ENCODE results near the gene ARPC5L.

ARPC5L gene

DNA sequence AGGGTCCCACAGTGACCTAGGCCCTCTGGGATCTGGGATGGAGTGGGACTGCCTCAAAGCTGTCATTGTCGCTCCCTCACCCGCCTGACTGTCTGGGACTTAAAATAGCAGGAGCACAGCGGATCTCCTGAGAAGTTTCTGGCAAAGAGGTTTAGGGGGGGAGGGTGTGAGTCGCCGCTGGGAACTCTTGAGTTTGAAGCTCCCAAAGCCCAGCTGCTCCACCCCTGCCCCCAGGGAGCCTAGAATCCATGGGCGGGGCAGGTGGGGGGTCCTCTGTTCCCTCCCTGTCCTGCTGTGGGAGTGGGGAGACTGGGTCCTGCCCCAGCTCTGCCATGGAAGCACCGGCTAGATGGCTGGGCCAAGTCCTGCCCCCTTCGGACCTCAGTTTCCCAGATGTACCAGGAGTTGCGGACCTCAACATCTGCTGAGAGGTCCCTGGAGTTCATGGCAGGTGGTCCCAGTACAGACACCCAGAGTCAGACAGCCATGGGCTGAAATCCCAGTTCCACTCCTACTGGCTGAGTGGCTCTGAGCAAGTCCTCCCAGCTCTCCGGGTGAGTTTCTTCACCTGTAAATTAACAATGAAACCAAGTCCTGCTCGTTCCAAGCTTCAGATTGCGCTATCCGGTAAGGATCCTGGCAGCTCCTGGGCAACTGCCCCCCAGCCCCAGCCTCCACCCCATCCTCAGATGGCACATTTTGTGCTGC lies 9.7 kb upstream of the ARPC5L start:
- TF ChIP-seq, protein P1, sequence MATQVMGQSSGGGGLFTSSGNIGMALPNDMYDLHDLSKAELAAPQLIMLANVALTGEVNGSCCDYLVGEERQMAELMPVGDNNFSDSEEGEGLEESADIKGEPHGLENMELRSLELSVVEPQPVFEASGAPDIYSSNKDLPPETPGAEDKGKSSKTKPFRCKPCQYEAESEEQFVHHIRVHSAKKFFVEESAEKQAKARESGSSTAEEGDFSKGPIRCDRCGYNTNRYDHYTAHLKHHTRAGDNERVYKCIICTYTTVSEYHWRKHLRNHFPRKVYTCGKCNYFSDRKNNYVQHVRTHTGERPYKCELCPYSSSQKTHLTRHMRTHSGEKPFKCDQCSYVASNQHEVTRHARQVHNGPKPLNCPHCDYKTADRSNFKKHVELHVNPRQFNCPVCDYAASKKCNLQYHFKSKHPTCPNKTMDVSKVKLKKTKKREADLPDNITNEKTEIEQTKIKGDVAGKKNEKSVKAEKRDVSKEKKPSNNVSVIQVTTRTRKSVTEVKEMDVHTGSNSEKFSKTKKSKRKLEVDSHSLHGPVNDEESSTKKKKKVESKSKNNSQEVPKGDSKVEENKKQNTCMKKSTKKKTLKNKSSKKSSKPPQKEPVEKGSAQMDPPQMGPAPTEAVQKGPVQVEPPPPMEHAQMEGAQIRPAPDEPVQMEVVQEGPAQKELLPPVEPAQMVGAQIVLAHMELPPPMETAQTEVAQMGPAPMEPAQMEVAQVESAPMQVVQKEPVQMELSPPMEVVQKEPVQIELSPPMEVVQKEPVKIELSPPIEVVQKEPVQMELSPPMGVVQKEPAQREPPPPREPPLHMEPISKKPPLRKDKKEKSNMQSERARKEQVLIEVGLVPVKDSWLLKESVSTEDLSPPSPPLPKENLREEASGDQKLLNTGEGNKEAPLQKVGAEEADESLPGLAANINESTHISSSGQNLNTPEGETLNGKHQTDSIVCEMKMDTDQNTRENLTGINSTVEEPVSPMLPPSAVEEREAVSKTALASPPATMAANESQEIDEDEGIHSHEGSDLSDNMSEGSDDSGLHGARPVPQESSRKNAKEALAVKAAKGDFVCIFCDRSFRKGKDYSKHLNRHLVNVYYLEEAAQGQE (IDR thresholded peaks at IDR 0.05; ENCODE audit: insufficient read depth in 1 of 2, low read depth in 2 of 2, low read length in 2 of 2): no peak
- TF ChIP-seq TAF1 (IDR thresholded peaks at IDR 0.05; ENCODE audit: borderline replicate concordance, insufficient read depth, low read length): no peak
- TF ChIP-seq POLR2AphosphoS5 (IDR thresholded peaks at IDR 0.05; ENCODE audit: low read depth, low read length): no peak
- TF ChIP-seq FOXP2 (optimal IDR thresholded peaks at IDR 0.05; ENCODE audit: borderline replicate concordance, extremely low read depth, extremely low read length, insufficient read depth): no peak
- TF ChIP-seq SIN3A (IDR thresholded peaks at IDR 0.05; ENCODE audit: borderline replicate concordance, insufficient read depth, low read length): no peak

DNA sequence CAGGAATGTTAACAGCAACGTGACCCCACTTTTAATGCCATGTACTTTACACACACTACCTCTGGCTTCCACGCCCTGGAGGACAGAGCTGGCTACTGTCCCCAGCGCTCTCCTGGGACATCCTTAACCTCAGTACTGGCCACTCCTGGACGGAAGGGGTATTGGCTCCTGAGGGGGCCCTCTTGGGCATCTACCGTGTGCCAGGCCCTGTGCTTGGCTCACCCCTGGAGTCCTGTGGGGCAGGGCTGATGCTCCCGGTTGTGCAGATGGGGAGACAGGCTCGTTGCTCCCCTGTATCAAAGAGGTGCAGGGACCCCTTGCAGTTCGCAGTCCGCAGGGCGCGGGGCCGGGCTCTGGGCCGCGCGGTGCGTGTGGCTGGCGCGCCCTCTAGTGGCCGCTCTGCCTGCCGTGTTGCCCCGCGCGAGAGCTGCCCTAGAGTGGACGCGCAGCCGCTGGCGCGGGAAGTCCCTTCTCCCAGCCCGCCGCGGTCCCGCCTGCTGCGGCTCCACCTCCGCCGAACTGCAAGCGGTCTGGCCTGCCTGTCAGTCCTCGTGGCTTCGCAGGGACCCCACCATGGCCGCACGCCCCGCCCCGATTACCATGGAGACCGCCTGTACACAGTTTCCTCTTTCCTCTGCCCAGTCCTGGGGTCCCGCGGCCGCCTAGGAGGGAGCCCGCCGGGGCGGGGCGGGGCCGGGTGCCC lies 8.9 kb upstream of the ARPC5L start, which contains the start of gene WDR38:
Gene WDR38, plus strand, starts transcription at position 632 of the 703 bp plus-strand sequence. CDS start 72 bp downstream, outside the sequence.
- TF ChIP-seq TAF1 (IDR thresholded peaks at IDR 0.05; ENCODE audit: borderline replicate concordance, insufficient read depth, low read length) (no peak), FOXP2 (optimal IDR thresholded peaks at IDR 0.05; ENCODE audit: borderline replicate concordance, extremely low read depth, extremely low read length, insufficient read depth) (no peak), POLR2AphosphoS5 (IDR thresholded peaks at IDR 0.05; ENCODE audit: low read depth, low read length) (no peak), SIN3A (IDR thresholded peaks at IDR 0.05; ENCODE audit: borderline replicate concordance, insufficient read depth, low read length) (0 out of 2 replicates have a peak, but pooled peaks have one; percentile 28)
- TF ChIP-seq, protein P1 (IDR thresholded peaks at IDR 0.05; ENCODE audit: insufficient read depth in 1 of 2, low read depth in 2 of 2, low read length in 2 of 2): no peak

DNA sequence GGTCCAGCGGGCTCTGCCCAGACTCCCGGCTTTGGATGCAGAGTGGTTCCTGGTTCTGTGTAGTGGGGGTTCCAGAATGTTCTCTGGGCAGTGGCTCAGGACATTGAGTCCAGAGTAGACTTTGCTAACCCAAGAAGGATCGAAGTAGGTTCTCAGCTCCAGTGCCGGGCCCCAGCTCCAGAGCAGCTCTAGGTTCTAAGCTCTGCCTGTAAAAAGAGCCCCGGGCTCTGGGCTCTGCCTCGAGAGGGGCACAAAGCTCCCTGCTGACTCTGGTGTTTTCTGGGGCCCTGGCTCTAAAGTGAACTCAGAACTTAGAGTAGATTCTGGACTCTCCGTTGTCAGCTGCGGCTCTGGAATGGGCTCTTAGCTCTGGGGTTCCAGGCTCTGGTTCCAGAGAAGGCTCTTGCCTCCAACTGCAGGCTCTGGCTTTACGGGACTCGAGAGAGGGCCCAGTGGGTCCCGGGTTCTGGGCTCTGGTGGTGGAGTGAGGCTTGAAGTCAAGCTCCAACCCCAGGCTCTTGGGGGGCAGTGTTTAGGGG lies 8.3 kb upstream of the ARPC5L start:
- no peak for TF ChIP-seq SIN3A (IDR thresholded peaks at IDR 0.05; ENCODE audit: borderline replicate concordance, insufficient read depth, low read length)
- TF ChIP-seq TAF1 (IDR thresholded peaks at IDR 0.05; ENCODE audit: borderline replicate concordance, insufficient read depth, low read length): no peak
- TF ChIP-seq, protein P1 (IDR thresholded peaks at IDR 0.05; ENCODE audit: insufficient read depth in 1 of 2, low read depth in 2 of 2, low read length in 2 of 2): no peak
- TF ChIP-seq FOXP2 (optimal IDR thresholded peaks at IDR 0.05; ENCODE audit: borderline replicate concordance, extremely low read depth, extremely low read length, insufficient read depth): no peak
- TF ChIP-seq POLR2AphosphoS5 (IDR thresholded peaks at IDR 0.05; ENCODE audit: low read depth, low read length): no peak

DNA sequence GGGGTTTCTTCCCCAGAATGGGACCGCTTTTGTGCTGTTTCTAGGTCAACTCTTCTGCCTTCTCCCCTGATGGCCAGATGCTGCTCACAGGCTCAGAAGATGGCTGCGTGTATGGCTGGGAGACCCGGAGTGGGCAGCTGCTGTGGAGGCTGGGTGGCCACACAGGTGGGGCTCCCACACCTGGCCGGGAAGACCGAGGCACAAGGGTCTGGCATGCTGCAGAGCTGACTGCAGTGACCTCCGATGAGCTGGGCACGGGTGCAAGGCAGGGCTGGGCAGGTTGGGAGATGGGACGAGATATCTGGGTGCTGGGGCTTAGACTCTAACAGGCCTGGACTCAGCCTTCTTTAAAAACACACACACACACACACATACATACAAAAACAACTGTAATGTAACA lies 7.8 kb upstream of the ARPC5L start:
- TF ChIP-seq FOXP2 (optimal IDR thresholded peaks at IDR 0.05; ENCODE audit: borderline replicate concordance, extremely low read depth, extremely low read length, insufficient read depth) (no peak), TAF1 (IDR thresholded peaks at IDR 0.05; ENCODE audit: borderline replicate concordance, insufficient read depth, low read length) (no peak), POLR2AphosphoS5 (IDR thresholded peaks at IDR 0.05; ENCODE audit: low read depth, low read length) (no peak)

DNA sequence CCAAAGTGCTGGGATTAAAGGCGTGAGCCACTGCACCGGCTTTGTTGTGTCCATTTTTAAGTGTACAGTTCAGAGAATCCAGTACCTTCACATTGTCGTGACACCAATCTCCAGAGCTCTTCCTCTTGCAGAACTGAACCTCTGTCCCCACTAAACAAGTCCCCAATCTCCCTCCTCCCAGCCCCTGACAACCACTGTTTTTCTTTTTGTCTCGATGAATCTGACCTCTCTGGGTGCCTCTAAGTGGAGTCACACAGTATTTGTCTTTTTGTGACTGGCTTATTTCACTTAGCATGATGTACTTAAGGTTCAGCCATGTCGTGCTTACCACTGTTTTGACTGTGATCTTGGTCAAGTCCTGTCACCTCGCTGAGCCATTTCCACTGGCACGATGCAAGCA lies 7.1 kb upstream of the ARPC5L start:
- TF ChIP-seq SIN3A (IDR thresholded peaks at IDR 0.05; ENCODE audit: borderline replicate concordance, insufficient read depth, low read length) (no peak), TAF1 (IDR thresholded peaks at IDR 0.05; ENCODE audit: borderline replicate concordance, insufficient read depth, low read length) (no peak), FOXP2 (optimal IDR thresholded peaks at IDR 0.05; ENCODE audit: borderline replicate concordance, extremely low read depth, extremely low read length, insufficient read depth) (no peak), POLR2AphosphoS5 (IDR thresholded peaks at IDR 0.05; ENCODE audit: low read depth, low read length) (no peak)
- TF ChIP-seq, protein P1 (IDR thresholded peaks at IDR 0.05; ENCODE audit: insufficient read depth in 1 of 2, low read depth in 2 of 2, low read length in 2 of 2): no peak
